DOHH2 (cell line): ENCODE measurements around the gene DLG5.
A peak's percentile ranks its signal among the peaks of the same experiment; 100 is the strongest.

ENCODE experiments used
- EZH2phosphoT487 ChIP-seq: fragments of 200-600 bp; sonication (generic); IDR thresholded peaks from 2 replicates; pipeline ENCODE4 v1.6.1; 2017; ENCODE audit warnings: borderline replicate concordance, mild to moderate bottlenecking, antibody characterized with exemption, low read length, moderate library complexity, mixed read lengths
- TF ChIP-seq, protein P1 (sequence below): fragments of 200-600 bp; sonication (generic); IDR thresholded peaks from one replicate; pipeline ENCODE4 v1.5.1; 2014; ENCODE audit warnings: antibody characterized with exemption, mild to moderate bottlenecking, low read depth, low read length; ENCODE audit not compliant: poor library complexity, severe bottlenecking

GRCh38 chr10:77837248-77837924 is 89.2 kb downstream of the DLG5 start:
- TF ChIP-seq, protein P1, sequence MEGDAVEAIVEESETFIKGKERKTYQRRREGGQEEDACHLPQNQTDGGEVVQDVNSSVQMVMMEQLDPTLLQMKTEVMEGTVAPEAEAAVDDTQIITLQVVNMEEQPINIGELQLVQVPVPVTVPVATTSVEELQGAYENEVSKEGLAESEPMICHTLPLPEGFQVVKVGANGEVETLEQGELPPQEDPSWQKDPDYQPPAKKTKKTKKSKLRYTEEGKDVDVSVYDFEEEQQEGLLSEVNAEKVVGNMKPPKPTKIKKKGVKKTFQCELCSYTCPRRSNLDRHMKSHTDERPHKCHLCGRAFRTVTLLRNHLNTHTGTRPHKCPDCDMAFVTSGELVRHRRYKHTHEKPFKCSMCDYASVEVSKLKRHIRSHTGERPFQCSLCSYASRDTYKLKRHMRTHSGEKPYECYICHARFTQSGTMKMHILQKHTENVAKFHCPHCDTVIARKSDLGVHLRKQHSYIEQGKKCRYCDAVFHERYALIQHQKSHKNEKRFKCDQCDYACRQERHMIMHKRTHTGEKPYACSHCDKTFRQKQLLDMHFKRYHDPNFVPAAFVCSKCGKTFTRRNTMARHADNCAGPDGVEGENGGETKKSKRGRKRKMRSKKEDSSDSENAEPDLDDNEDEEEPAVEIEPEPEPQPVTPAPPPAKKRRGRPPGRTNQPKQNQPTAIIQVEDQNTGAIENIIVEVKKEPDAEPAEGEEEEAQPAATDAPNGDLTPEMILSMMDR = peak; percentile 68
- TF ChIP-seq EZH2phosphoT487 = no peak
